ENCODE measurements around the gene CDCP1. TPM values are rescaled to one million over a fixed set of nuclear protein-coding genes. Genes with fewer than 3 reads are reported as not detected.

Gene CDCP1
- total and polyA plus RNA-seq, 7 donors = 0.01 to 1.4 (median 0.27) TPM

DNA sequence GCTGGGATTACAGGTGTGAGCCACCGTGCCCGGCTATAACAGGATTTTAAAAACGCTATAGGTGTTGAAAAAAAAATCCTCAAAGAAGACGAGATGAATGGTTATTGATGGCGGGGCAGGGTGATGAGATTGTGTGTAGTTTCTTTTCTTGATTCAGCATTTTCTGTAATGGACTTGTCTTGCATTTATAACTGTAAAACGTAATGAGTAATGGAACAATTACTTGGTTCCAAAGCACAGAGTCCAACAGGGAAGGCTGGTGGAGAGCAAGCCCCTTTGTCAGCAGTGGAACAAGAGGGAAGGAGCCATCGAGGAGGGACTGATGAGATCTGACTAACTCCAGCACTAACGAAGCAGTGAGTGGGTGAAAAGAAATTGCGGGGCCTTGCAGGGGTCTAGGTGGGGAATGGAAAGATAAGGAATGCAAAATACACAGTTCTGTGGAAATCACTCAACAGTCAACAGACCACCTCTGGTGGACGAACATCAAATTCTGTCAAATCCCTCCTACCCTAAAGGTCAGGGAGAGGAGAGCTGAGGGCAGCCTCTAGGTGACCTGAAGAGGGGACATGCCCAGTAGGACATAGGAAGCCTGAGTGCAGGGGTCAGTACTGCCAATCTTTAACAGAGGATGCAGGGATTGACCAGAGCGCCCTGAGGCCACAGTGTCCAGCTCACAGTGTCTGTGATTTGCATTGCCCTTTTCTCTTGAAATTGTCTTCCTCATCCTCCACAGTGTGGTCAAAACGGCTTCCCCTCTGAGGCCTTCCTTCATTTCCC is 23.1 kb upstream of the CDCP1 start:
- Histone ChIP-seq H3K9me3 (no peaks in the 10 kb centered on the region), H3K36me3 (ENCODE audit: insufficient read depth in 1 of 2, low read depth in 1 of 2) (no peaks in the 10 kb centered on the region), H3K4me1 (peaks cover 17% of the 10 kb centered on the region), H3K27ac (peak overlapping the region; percentile 74), H3K27me3 (ENCODE audit: insufficient read depth in 3 of 3, low read length in 2 of 3) (no peaks in the 10 kb centered on the region), H3K4me3 (no peak overlapping the region)
- DNase-seq = no peak
- WGBS, 3 donors = 88 to 93% (median 93%) methylated on average over 12 of the region's 12 CpGs
- peak in 1 of 4 donors; percentile 6 for ATAC-seq
- intact Hi-C loops (cut with DNase I) = no loop called here
- TF ChIP-seq CTCF (IDR thresholded peaks at IDR 0.05) = no peak

DNA sequence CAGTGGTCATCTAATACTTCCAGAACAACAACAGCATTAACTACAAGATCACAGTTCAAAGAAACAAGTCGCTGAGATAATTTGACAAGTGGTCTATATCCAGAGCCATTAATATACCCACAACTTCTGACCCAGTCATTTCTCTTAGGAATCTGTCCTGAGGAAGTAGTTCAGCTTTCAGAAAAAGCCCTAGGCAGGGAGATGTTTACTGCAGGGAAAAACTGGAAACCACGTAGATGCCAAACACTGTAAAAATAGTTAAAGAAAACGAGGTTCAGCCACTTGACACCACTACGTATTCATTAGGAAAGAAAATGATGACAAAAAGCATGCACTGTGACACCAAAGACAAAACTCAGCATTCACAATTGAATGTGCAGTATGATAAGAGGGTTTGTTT is 22.3 kb upstream of the CDCP1 start:
- Histone ChIP-seq H3K27ac (no peak overlapping the region), H3K9me3 (no peaks in the 10 kb centered on the region), H3K36me3 (ENCODE audit: insufficient read depth in 1 of 2, low read depth in 1 of 2) (no peaks in the 10 kb centered on the region), H3K27me3 (ENCODE audit: insufficient read depth in 3 of 3, low read length in 2 of 3) (no peaks in the 10 kb centered on the region), H3K4me3 (no peak overlapping the region), H3K4me1 (peaks cover 17% of the 10 kb centered on the region)
- TF ChIP-seq CTCF (IDR thresholded peaks at IDR 0.05) = no peak
- intact Hi-C loops (cut with DNase I) = no loop called here
- WGBS, 3 donors = 60 to 78% (median 77%) methylated on average over 4 of the region's 4 CpGs
- ATAC-seq = no peak
- DNase-seq = no peak

DNA sequence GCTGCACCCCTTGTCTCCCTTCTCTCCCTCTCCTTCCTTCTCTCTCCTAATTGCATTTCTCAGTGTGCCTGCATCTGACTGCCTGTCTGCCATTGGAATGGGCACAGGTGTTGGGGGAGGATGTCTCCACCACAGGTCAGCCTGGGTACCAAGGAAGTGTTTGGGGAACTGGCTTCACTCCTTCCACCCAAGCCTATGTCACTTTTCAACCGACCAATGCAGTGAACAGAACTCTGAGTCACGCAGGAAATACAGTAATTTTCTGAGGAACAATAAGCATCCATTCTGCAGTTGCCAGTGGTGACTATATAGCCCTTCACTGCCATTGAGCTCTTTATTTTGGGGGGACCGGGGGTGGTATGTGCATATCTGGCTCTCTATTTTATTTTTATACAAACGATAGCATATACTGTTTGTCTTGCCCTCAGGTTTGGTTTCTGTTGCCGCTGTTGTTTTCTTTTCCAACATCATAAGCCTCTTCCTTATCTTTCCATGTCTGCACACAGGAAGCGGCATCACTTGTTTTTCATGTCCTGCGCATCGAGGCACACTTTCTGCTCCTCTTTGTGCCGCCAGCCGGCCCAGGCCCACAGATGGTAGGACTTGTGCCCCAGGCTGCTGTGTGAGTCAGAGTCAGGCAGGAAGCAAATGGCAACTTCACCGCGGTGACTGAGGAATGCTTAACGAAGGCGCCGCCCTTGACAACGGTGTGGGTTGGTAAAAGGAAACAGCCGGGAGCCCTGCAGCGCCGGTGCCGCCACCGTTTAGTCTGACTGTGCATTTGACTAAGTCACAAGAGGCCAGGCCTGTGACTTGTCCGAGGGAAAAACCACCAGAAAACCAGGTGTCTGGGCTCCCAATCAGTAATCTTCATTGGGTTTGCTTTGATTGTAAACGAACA is 21.1 kb upstream of the CDCP1 start:
- H3K4me1 ChIP-seq = peaks cover 17% of the 10 kb centered on the region
- H3K4me3 ChIP-seq = no peak overlapping the region
- ATAC-seq (peak; percentile 85 to 92 (median 88)), DNase-seq (peak; percentile 81 to 85)
- no peaks in the 10 kb centered on the region for H3K27me3 ChIP-seq (ENCODE audit: insufficient read depth in 3 of 3, low read length in 2 of 3)
- no peak for TF ChIP-seq CTCF (IDR thresholded peaks at IDR 0.05)
- 32 to 44% (median 38%) methylated on average over 23 of the region's 23 CpGs for WGBS, 3 donors
- intact Hi-C loops (cut with DNase I) = no loop called here
- no peaks in the 10 kb centered on the region for H3K36me3 ChIP-seq (ENCODE audit: insufficient read depth in 1 of 2, low read depth in 1 of 2)
- no peaks in the 10 kb centered on the region for H3K9me3 ChIP-seq
- peak overlapping the region; percentile 43 for H3K27ac ChIP-seq

DNA sequence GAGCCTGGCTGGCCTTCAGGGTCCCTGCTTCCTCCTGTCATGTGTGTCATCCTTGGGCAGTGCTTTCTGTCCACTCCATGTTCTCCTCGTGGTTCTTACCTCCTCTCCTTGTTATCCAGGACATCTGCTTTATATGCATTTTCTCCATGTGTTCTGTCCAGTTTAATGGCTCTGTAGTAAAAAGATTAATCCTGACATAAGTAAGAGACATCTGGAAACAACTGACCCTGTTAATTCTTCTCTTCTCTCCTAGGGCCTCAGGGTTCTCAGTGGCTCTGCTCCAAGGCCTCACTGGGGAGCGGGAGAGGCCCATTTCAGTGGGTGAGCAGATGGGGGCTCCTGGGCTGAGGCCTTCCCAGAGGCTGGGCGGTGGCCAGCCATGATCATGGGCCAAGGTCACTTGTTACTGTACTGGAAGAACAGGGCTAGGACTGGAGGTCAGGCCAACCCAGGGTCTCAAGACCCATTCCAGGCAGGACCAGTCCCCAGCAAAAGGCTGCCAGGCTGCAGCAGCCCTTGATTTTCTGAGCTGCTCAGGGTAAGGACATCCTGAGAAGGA is 20.2 kb upstream of the CDCP1 start:
- Histone ChIP-seq H3K9me3 (no peaks in the 10 kb centered on the region), H3K4me3 (no peak overlapping the region), H3K27ac (no peak overlapping the region), H3K36me3 (ENCODE audit: insufficient read depth in 1 of 2, low read depth in 1 of 2) (no peaks in the 10 kb centered on the region), H3K4me1 (peaks cover 17% of the 10 kb centered on the region), H3K27me3 (ENCODE audit: insufficient read depth in 3 of 3, low read length in 2 of 3) (no peaks in the 10 kb centered on the region)
- DNase-seq (no peak), ATAC-seq (no peak)
- 75 to 80% (median 80%) methylated on average over 3 of the region's 3 CpGs for WGBS, 3 donors
- intact Hi-C loops (cut with DNase I) = no loop called here
- TF ChIP-seq CTCF (IDR thresholded peaks at IDR 0.05) = no peak

Data from psoas muscle (tissue), 8 donors.